ENCODE results near the gene ABHD5. TPM values are rescaled to one million over a fixed set of nuclear protein-coding genes. Genes with fewer than 3 reads are reported as not detected.
"Not testable (repeated sequence)": the region's sequence is repeated elsewhere in the genome, so short reads cannot be mapped to it uniquely, and the experiment has no call there.

The ABHD5 gene
- total RNA-seq, 1 donor: 37.6 TPM

GRCh38 chr3:43674345-43675085 is 16.2 kb upstream of the ABHD5 start:
- Histone ChIP-seq H3K4me3 (ENCODE audit: insufficient read depth, low read length) (no peak overlapping the region), H3K27ac (ENCODE audit: low read depth, low read length) (no peak overlapping the region), H3K4me1 (ENCODE audit: insufficient read depth, low read length) (no peaks in the 10 kb centered on the region), H3K27me3 (ENCODE audit: insufficient read depth, low read length) (no peaks in the 10 kb centered on the region), H3K36me3 (ENCODE audit: insufficient read depth, low read length) (no peaks in the 10 kb centered on the region), H2AFZ (ENCODE audit: low read length) (no peak overlapping the region), H3K4me2 (ENCODE audit: insufficient read depth, low read length) (no peak overlapping the region), H4K20me1 (ENCODE audit: insufficient read depth, low read length) (no peaks in the 10 kb centered on the region), H3K9me3 (ENCODE audit: low read depth, low read length) (no peaks in the 10 kb centered on the region), H3K79me2 (ENCODE audit: insufficient read depth, low read length) (no peaks in the 10 kb centered on the region)
- DNase-seq (ENCODE audit: insufficient read length, low spot score, missing footprints): no peak
- no peak for TF ChIP-seq CTCF (IDR thresholded peaks at IDR 0.05; ENCODE audit: extremely low read depth, low read depth, low read length)

GRCh38 chr3:43675593-43675992 is 15.1 kb upstream of the ABHD5 start:
- H3K79me2 ChIP-seq (ENCODE audit: insufficient read depth, low read length): no peaks in the 10 kb centered on the region
- no peak overlapping the region for H3K27ac ChIP-seq (ENCODE audit: low read depth, low read length)
- no peak for TF ChIP-seq CTCF (IDR thresholded peaks at IDR 0.05; ENCODE audit: extremely low read depth, low read depth, low read length)
- H3K4me2 ChIP-seq (ENCODE audit: insufficient read depth, low read length): no peak overlapping the region
- H2AFZ ChIP-seq (ENCODE audit: low read length): no peak overlapping the region
- no peak for DNase-seq (ENCODE audit: insufficient read length, low spot score, missing footprints)
- H3K4me3 ChIP-seq (ENCODE audit: insufficient read depth, low read length): no peak overlapping the region
- H3K9me3 ChIP-seq (ENCODE audit: low read depth, low read length): no peaks in the 10 kb centered on the region
- no peaks in the 10 kb centered on the region for H4K20me1 ChIP-seq (ENCODE audit: insufficient read depth, low read length)
- no peaks in the 10 kb centered on the region for H3K4me1 ChIP-seq (ENCODE audit: insufficient read depth, low read length)
- no peaks in the 10 kb centered on the region for H3K36me3 ChIP-seq (ENCODE audit: insufficient read depth, low read length)
- H3K27me3 ChIP-seq (ENCODE audit: insufficient read depth, low read length): no peaks in the 10 kb centered on the region

DNA sequence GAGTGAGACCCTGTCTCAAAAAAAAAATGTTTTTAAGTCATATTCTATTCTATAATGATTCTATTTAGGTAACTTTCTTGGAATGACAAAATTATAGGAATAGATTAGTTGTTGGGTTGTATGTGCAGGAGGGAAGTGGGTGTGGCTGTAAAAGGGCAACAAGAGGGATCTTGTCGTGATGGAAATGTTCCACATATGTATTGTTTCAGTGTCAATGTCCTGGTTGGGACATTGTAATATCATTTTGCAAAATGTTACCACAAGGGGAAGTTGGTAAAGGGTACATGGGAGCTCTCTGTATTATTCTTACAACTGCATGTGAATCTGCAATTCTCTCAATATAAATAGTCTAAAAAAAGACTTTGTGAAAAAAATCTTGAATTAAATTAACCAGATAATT is 14.3 kb upstream of the ABHD5 start:
- Histone ChIP-seq H3K36me3 (ENCODE audit: insufficient read depth, low read length) (no peaks in the 10 kb centered on the region), H3K27me3 (ENCODE audit: insufficient read depth, low read length) (no peaks in the 10 kb centered on the region), H4K20me1 (ENCODE audit: insufficient read depth, low read length) (no peaks in the 10 kb centered on the region), H3K4me2 (ENCODE audit: insufficient read depth, low read length) (no peak overlapping the region), H3K4me3 (ENCODE audit: insufficient read depth, low read length) (no peak overlapping the region), H3K79me2 (ENCODE audit: insufficient read depth, low read length) (no peaks in the 10 kb centered on the region), H3K4me1 (ENCODE audit: insufficient read depth, low read length) (no peaks in the 10 kb centered on the region), H3K27ac (ENCODE audit: low read depth, low read length) (no peak overlapping the region), H2AFZ (ENCODE audit: low read length) (no peak overlapping the region), H3K9me3 (ENCODE audit: low read depth, low read length) (no peaks in the 10 kb centered on the region)
- no peak for TF ChIP-seq CTCF (IDR thresholded peaks at IDR 0.05; ENCODE audit: extremely low read depth, low read depth, low read length)
- no peak for DNase-seq (ENCODE audit: insufficient read length, low spot score, missing footprints)

GRCh38 chr3:43678375-43678774 is 12.4 kb upstream of the ABHD5 start:
- DNase-seq (ENCODE audit: insufficient read length, low spot score, missing footprints); H3K27me3 ChIP-seq (ENCODE audit: insufficient read depth, low read length); H4K20me1 ChIP-seq (ENCODE audit: insufficient read depth, low read length); H3K36me3 ChIP-seq (ENCODE audit: insufficient read depth, low read length); H3K27ac ChIP-seq (ENCODE audit: low read depth, low read length); H3K4me3 ChIP-seq (ENCODE audit: insufficient read depth, low read length); H2AFZ ChIP-seq (ENCODE audit: low read length); H3K9me3 ChIP-seq (ENCODE audit: low read depth, low read length); H3K79me2 ChIP-seq (ENCODE audit: insufficient read depth, low read length); H3K4me1 ChIP-seq (ENCODE audit: insufficient read depth, low read length); H3K4me2 ChIP-seq (ENCODE audit: insufficient read depth, low read length): not testable (repeated sequence)

- not testable (repeated sequence) for H3K9me3 ChIP-seq (ENCODE audit: low read depth, low read length); DNase-seq (ENCODE audit: insufficient read length, low spot score, missing footprints); H3K4me1 ChIP-seq (ENCODE audit: insufficient read depth, low read length)
Observed at GRCh38 chr3:43678887-43679449, 11.8 kb upstream of the ABHD5 start.

DNA sequence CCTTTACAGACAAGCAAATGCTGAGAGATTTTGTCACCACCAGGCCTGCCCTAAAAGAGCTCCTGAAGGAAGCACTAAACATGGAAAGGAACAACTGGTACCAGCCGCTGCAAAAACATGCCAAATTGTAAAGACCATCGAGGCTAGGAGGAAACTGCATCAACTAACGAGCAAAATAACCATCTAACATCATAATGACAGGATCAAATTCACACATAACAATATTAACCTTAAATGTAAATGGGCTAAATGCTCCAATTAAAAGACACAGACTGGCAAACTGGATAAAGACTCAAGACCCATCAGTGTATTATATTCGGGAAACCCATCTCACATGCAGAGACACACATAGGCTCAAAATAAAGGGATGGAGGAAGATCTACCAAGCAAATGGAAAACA is 9.9 kb upstream of the ABHD5 start:
- H3K4me3 ChIP-seq (ENCODE audit: insufficient read depth, low read length); H3K4me2 ChIP-seq (ENCODE audit: insufficient read depth, low read length); H2AFZ ChIP-seq (ENCODE audit: low read length); H3K4me1 ChIP-seq (ENCODE audit: insufficient read depth, low read length); DNase-seq (ENCODE audit: insufficient read length, low spot score, missing footprints); H3K9me3 ChIP-seq (ENCODE audit: low read depth, low read length); H3K36me3 ChIP-seq (ENCODE audit: insufficient read depth, low read length); H3K79me2 ChIP-seq (ENCODE audit: insufficient read depth, low read length); H3K27ac ChIP-seq (ENCODE audit: low read depth, low read length); H3K27me3 ChIP-seq (ENCODE audit: insufficient read depth, low read length); H4K20me1 ChIP-seq (ENCODE audit: insufficient read depth, low read length): not testable (repeated sequence)

More at GRCh38 chr3:43678887-43679449, 11.8 kb upstream of the ABHD5 start:
- not testable (repeated sequence) for H3K79me2 ChIP-seq (ENCODE audit: insufficient read depth, low read length); H3K4me2 ChIP-seq (ENCODE audit: insufficient read depth, low read length); H3K27ac ChIP-seq (ENCODE audit: low read depth, low read length); H2AFZ ChIP-seq (ENCODE audit: low read length); H3K4me3 ChIP-seq (ENCODE audit: insufficient read depth, low read length); H3K27me3 ChIP-seq (ENCODE audit: insufficient read depth, low read length); H4K20me1 ChIP-seq (ENCODE audit: insufficient read depth, low read length); H3K36me3 ChIP-seq (ENCODE audit: insufficient read depth, low read length)

Data from osteoblast (primary cell).